GM23338 (cell line): ENCODE measurements around the gene RIMKLB. TPM values are rescaled to one million over a fixed set of nuclear protein-coding genes. Genes with fewer than 3 reads are reported as not detected.

Experiments
- ATAC-seq: fragments of 200-7000 bp; cut with Tn5 transposase; 3 replicates; pipeline ENCODE4 v1.9.1; 2020
- DNase-seq: peaks from one replicate; pipeline ENCODE4 v3.0.0-alpha.2; 2015; ENCODE audit warnings: low spot score
- H2AFZ ChIP-seq: fragments of 200-600 bp; sonication (generic); 2 replicates; pipeline ENCODE4 v1.8.0; 2016; ENCODE audit warnings: antibody characterized with exemption, mild to moderate bottlenecking, moderate library complexity
- H3F3A ChIP-seq: fragments of 200-600 bp; sonication (generic); replicated peaks from 2 replicates; pipeline ENCODE4 v1.8.0; 2017; ENCODE audit warnings: antibody characterized with exemption, mixed run types, low read depth
- H3K27ac ChIP-seq: fragments of 200-600 bp; sonication (generic); 2 replicates; pipeline ENCODE4 v1.6.1; 2016; ENCODE audit warnings: low read depth
- H3K27me3 ChIP-seq: fragments of 200-600 bp; sonication (generic); 2 replicates; pipeline ENCODE4 v1.8.0; 2016; ENCODE audit warnings: mild to moderate bottlenecking, mixed run types, moderate library complexity; ENCODE audit not compliant: insufficient read depth
- H3K36me3 ChIP-seq: fragments of 200-600 bp; sonication (generic); 2 replicates; pipeline ENCODE4 v1.8.0; 2016; ENCODE audit warnings: mild to moderate bottlenecking; ENCODE audit not compliant: insufficient read depth
- H3K4me1 ChIP-seq: fragments of 200-600 bp; sonication (generic); 2 replicates; pipeline ENCODE4 v1.8.0; 2016; ENCODE audit warnings: mild to moderate bottlenecking, moderate library complexity; ENCODE audit not compliant: insufficient read depth
- H3K4me2 ChIP-seq: fragments of 200-600 bp; sonication (generic); 2 replicates; pipeline ENCODE4 v1.7.1; 2017; ENCODE audit warnings: mixed run types
- H3K4me3 ChIP-seq: fragments of 200-600 bp; sonication (generic); 2 replicates; pipeline ENCODE4 v1.6.1; 2016; ENCODE audit warnings: mixed run types
- H3K79me2 ChIP-seq: fragments of 200-600 bp; sonication (generic); replicated peaks from 2 replicates; pipeline ENCODE4 v1.8.0; 2017; ENCODE audit warnings: mild to moderate bottlenecking; ENCODE audit not compliant: insufficient read depth
- H3K9me2 ChIP-seq: fragments of 200-600 bp; sonication (generic); 2 replicates; pipeline ENCODE4 v1.8.0; 2017; ENCODE audit not compliant: insufficient read depth
- H4K20me1 ChIP-seq: fragments of 200-600 bp; sonication (generic); replicated peaks from 2 replicates; pipeline ENCODE4 v1.8.0; 2017; ENCODE audit warnings: mild to moderate bottlenecking; ENCODE audit not compliant: insufficient read depth
- H3K27ac Mint-ChIP-seq: 2 replicates; pipeline ENCODE4 v1.8.0; 2020; ENCODE audit warnings: inconsistent platforms, mild to moderate bottlenecking, moderate library complexity, mixed read lengths
- H3K27me3 Mint-ChIP-seq: 3 replicates; pipeline ENCODE4 v1.8.0; 2022; ENCODE audit warnings: low read depth, mild to moderate bottlenecking, moderate library complexity, mixed read lengths, inconsistent platforms; ENCODE audit not compliant: insufficient read depth, poor library complexity
- H3K36me3 Mint-ChIP-seq: 3 replicates; pipeline ENCODE4 v1.8.0; 2021; ENCODE audit warnings: low read depth, mild to moderate bottlenecking, inconsistent platforms, moderate library complexity, mixed read lengths
- H3K4me1 Mint-ChIP-seq: 3 replicates; pipeline ENCODE4 v1.8.0; 2020; ENCODE audit warnings: mild to moderate bottlenecking, inconsistent platforms, mixed read lengths
- H3K4me3 Mint-ChIP-seq: 3 replicates; pipeline ENCODE4 v1.8.0; 2021; ENCODE audit warnings: moderate library complexity, mild to moderate bottlenecking, inconsistent platforms, mixed read lengths
- H3K9me3 Mint-ChIP-seq: 3 replicates; pipeline ENCODE4 v1.8.0; 2020; ENCODE audit warnings: moderate library complexity, mild to moderate bottlenecking, inconsistent platforms, mixed read lengths
- CREB1 ChIP-seq: fragments of 250-450 bp; sonication (Bioruptor Pico); IDR thresholded peaks from 2 replicates; pipeline ENCODE4 v1.5.0; 2020; ENCODE audit warnings: low read depth, mild to moderate bottlenecking, moderate library complexity
- CTCF ChIP-seq, 2 experiments: fragments of 200-600 bp in 1 of 2; sonication (generic) in 1 of 2; conservative IDR thresholded peaks; 2 replicates each; pipeline versions ENCODE4 v1.5.1 to v1.6.1; 2016 to 2017; ENCODE audit warnings: antibody characterized with exemption in 2 of 2, low read depth in 2 of 2, mild to moderate bottlenecking in 2 of 2, moderate library complexity in 1 of 2
- ETS1 ChIP-seq: IDR thresholded peaks from 2 replicates; pipeline ENCODE4 v1.6.1; 2016; ENCODE audit warnings: antibody characterized with exemption
- EZH2 ChIP-seq: fragments of 200-600 bp; sonication (generic); IDR thresholded peaks from one replicate; pipeline ENCODE4 v1.8.0; 2017; ENCODE audit warnings: antibody characterized with exemption, mild to moderate bottlenecking, low read depth; ENCODE audit not compliant: unreplicated experiment
- EZH2phosphoT487 ChIP-seq: fragments of 200-600 bp; sonication (generic); IDR thresholded peaks from one replicate; pipeline ENCODE4 v1.8.1; 2018; ENCODE audit warnings: antibody characterized with exemption; ENCODE audit not compliant: unreplicated experiment
- JUNB ChIP-seq: IDR thresholded peaks from one replicate; pipeline ENCODE4 v1.6.1; 2016; ENCODE audit warnings: antibody characterized with exemption; ENCODE audit not compliant: unreplicated experiment
- NANOG ChIP-seq: IDR thresholded peaks from 2 replicates; pipeline ENCODE4 v1.6.1; 2016; ENCODE audit warnings: antibody characterized with exemption, borderline replicate concordance
- POLR2AphosphoS5 ChIP-seq: IDR thresholded peaks from 2 replicates; pipeline ENCODE4 v1.6.1; 2016; ENCODE audit warnings: antibody characterized with exemption, low read depth
- REST ChIP-seq: IDR thresholded peaks from one replicate; pipeline ENCODE4 v1.6.1; 2018; ENCODE audit warnings: antibody characterized with exemption; ENCODE audit not compliant: unreplicated experiment
- STAT1 ChIP-seq: IDR thresholded peaks from one replicate; pipeline ENCODE4 v1.6.1; 2016; ENCODE audit warnings: antibody characterized with exemption; ENCODE audit not compliant: unreplicated experiment
- ZNF114 ChIP-seq: fragments of 250-450 bp; sonication (Bioruptor Pico); IDR thresholded peaks from 2 replicates; pipeline ENCODE4 v1.5.0; 2020; ENCODE audit warnings: mild to moderate bottlenecking, moderate library complexity
- ZNF331 ChIP-seq: fragments of 250-450 bp; sonication (Bioruptor Pico); IDR thresholded peaks from 2 replicates; pipeline ENCODE4 v1.5.0; 2020; ENCODE audit warnings: low read depth, mild to moderate bottlenecking, moderate library complexity
- ZNF462 ChIP-seq: fragments of 250-450 bp; sonication (Bioruptor Pico); IDR thresholded peaks from 2 replicates; pipeline ENCODE4 v1.5.0; 2020; ENCODE audit warnings: mild to moderate bottlenecking, moderate library complexity
- polyA plus RNA-seq: library from polyadenylated mRNA; unstranded; fragments of >200 nt; fragmentation: Nextera tagmentation; extraction: Ambion mirVana; gene quantifications from 2 replicates; pipeline ENCODE4 v1.2.1, GENCODE V29; 2016
- total RNA-seq: library from RNA; depleted of rRNA; stranded (reverse); fragments of >200 nt; shearing (Covaris generic); gene quantifications from 2 replicates; pipeline ENCODE4 v1.2.3, GENCODE V29; 2014

The RIMKLB gene
- total and polyA plus RNA-seq, 2 experiments from 2014 or later, result 87.0 to 104 TPM

GRCh38 chr12:8695116-8695515 is 2.7 kb upstream of the RIMKLB start (continued):
- no peak for TF ChIP-seq REST

GRCh38 chr12:8696442-8697090 is 1.2 kb upstream of the RIMKLB start:
- DNase-seq, result peak; percentile 54
- Histone ChIP-seq H3K36me3 (no peaks in the 10 kb centered on the region), H3K4me3 (peak overlapping the region; percentile 60), H4K20me1 (peaks cover 20% of the 10 kb centered on the region), H3K4me2 (peak overlapping the region; percentile 77), H2AFZ (no peak overlapping the region), H3F3A (no peaks in the 10 kb centered on the region), H3K9me2 (no peaks in the 10 kb centered on the region), H3K4me1 (peaks cover 44% of the 10 kb centered on the region), H3K27me3 (no peaks in the 10 kb centered on the region), H3K79me2 (peaks cover 31% of the 10 kb centered on the region), H3K27ac (peak overlapping the region; percentile 78)
- peaks cover 18% of the 10 kb centered on the region for H3K36me3 Mint-ChIP-seq
- peak; percentile 3; the same call in 1 of the 3 replicates for ATAC-seq
- peak overlapping the region; percentile 93 for H3K27ac Mint-ChIP-seq
- H3K27me3 Mint-ChIP-seq, result peaks cover 16% of the 10 kb centered on the region
- H3K4me1 Mint-ChIP-seq, result peaks cover 52% of the 10 kb centered on the region
- no peaks in the 10 kb centered on the region for H3K9me3 Mint-ChIP-seq
- peak overlapping the region; percentile 75 for H3K4me3 Mint-ChIP-seq
- TF ChIP-seq ZNF462 (CRISPR knock-in tag) (no peak), POLR2AphosphoS5 (no peak), JUNB (no peak), CTCF (conservative IDR thresholded peaks at IDR 0.05; ENCODE audit: low read depth in 2 of 2) (no peak), STAT1 (no peak), ETS1 (no peak), EZH2phosphoT487 (no peak), ZNF114 (CRISPR knock-in tag) (no peak), EZH2 (no peak), NANOG (no peak), CREB1 (no peak), ZNF331 (CRISPR knock-in tag) (no peak)
